ENCODE measurements around the gene OR51I2. TPM values are rescaled to one million over a fixed set of nuclear protein-coding genes. Genes with fewer than 3 reads are reported as not detected.

Gene OR51I2
- total RNA-seq, 1 experiment from 2014 or later = not detected

DNA sequence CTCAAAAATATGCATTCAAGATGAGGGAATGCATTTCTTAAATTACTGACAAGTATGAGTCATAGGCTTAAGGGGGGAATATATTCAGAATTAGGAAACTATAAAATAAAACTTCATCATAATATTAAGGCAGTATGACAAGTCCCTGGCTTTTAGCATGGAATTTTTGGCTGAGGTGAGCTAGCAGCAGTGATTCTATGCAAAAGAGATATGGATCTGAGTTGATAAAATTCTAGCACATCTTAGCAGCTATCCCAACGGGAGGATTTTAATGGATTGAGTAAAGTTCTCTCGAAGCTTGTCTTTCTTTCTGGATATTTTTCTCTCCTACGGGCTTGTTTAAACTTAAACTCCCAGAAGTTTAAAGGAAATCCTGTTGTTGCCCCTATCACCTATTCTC lies 26.0 kb upstream of the OR51I2 start:
- TF ChIP-seq EZH2 (IDR thresholded peaks at IDR 0.05) = no peak
- no peak for TF ChIP-seq SP1 (IDR thresholded peaks at IDR 0.05; ENCODE audit: low read depth)
- TF ChIP-seq CEBPB (IDR thresholded peaks at IDR 0.05; ENCODE audit: low read depth) = no peak
- no peak for TF ChIP-seq JUND (IDR thresholded peaks at IDR 0.05)
- TF ChIP-seq SIN3A (IDR thresholded peaks at IDR 0.05; ENCODE audit: low read depth) = no peak
- TF ChIP-seq TCF7L2 (IDR thresholded peaks at IDR 0.05; ENCODE audit: borderline replicate concordance, extremely low read depth, insufficient read depth, insufficient read length) = no peak
- no peak for TF ChIP-seq EZH2phosphoT487 (IDR thresholded peaks at IDR 0.05; ENCODE audit: borderline replicate concordance)
- TF ChIP-seq EGR1 (IDR thresholded peaks at IDR 0.05; ENCODE audit: low read depth) = no peak
- TF ChIP-seq CBX3 (IDR thresholded peaks at IDR 0.05; ENCODE audit: low read depth) = no peak
- TF ChIP-seq ZNF274 (IDR thresholded peaks at IDR 0.05; ENCODE audit: low read depth, low read length) = no peak
- TF ChIP-seq, protein P1, sequence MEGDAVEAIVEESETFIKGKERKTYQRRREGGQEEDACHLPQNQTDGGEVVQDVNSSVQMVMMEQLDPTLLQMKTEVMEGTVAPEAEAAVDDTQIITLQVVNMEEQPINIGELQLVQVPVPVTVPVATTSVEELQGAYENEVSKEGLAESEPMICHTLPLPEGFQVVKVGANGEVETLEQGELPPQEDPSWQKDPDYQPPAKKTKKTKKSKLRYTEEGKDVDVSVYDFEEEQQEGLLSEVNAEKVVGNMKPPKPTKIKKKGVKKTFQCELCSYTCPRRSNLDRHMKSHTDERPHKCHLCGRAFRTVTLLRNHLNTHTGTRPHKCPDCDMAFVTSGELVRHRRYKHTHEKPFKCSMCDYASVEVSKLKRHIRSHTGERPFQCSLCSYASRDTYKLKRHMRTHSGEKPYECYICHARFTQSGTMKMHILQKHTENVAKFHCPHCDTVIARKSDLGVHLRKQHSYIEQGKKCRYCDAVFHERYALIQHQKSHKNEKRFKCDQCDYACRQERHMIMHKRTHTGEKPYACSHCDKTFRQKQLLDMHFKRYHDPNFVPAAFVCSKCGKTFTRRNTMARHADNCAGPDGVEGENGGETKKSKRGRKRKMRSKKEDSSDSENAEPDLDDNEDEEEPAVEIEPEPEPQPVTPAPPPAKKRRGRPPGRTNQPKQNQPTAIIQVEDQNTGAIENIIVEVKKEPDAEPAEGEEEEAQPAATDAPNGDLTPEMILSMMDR (IDR thresholded peaks at IDR 0.05 in 2 of 3, conservative IDR thresholded peaks at IDR 0.05 in 1 of 3; ENCODE audit: borderline replicate concordance in 1 of 3, insufficient read depth in 1 of 3, low read depth in 2 of 3, low read length in 2 of 3) = no peak
- no peak for TF ChIP-seq POLR2A (IDR thresholded peaks at IDR 0.05; ENCODE audit: borderline replicate concordance, extremely low read depth, insufficient read depth, insufficient read length)
- no peak for TF ChIP-seq FOSL1 (IDR thresholded peaks at IDR 0.05; ENCODE audit: low read depth)
- no peak for DNase-seq (ENCODE audit: low read depth, low spot score)
- H3K9me3 ChIP-seq (ENCODE audit: control insufficient read depth in 1 of 2, insufficient read depth in 1 of 2, low read depth in 1 of 2, low read length in 2 of 2) = no peaks in the 10 kb centered on the region
- H3K4me1 ChIP-seq (ENCODE audit: control insufficient read depth in 1 of 2, insufficient read depth in 2 of 2, low read length in 2 of 2) = peaks cover 0 to 26% of the 10 kb centered on the region in 2 experiments; a peak in 1 of 4 replicates
- intact Hi-C loops (cut with micrococcal nuclease) = no loop called here
- H3K27ac ChIP-seq (ENCODE audit: low read depth, low read length) = peak overlapping the region; percentile 32; the same call in 1 of the 2 replicates
- H3K27me3 ChIP-seq (ENCODE audit: insufficient read depth, low read length) = no peaks in the 10 kb centered on the region
- H3K79me2 ChIP-seq (ENCODE audit: insufficient read depth, low read length) = peaks cover 96% of the 10 kb centered on the region
- peaks cover 18% of the 10 kb centered on the region; the same call in 1 of the 2 replicates for H4K20me1 ChIP-seq (ENCODE audit: insufficient read depth)
- BruUV-seq (replicated peaks) = no TSS peak
- ChIA-PET RAD21 (ENCODE audit: low non-redundant PET in 1 of 2, low total read pairs in 2 of 2, uncharacterized antibody in 2 of 2, unreplicated experiment in 2 of 2) (no interaction called here), CTCF (no interaction called here), POLR2A (no interaction called here)
- H3K9me2 ChIP-seq (ENCODE audit: insufficient read depth) = no peaks in the 10 kb centered on the region
- H2AFZ ChIP-seq (ENCODE audit: low read depth, low read length, poor library complexity, severe bottlenecking) = no peak overlapping the region
- no peak overlapping the region for H3K9ac ChIP-seq (ENCODE audit: low read length)
- no peak; the same call in 1 of the 2 replicates for ATAC-seq
- no peak overlapping the region for H3K4me3 ChIP-seq (replicated peaks in 1 of 2; ENCODE audit: low read depth in 1 of 2, low read length in 2 of 2)
- no peak overlapping the region for H3K4me2 ChIP-seq (ENCODE audit: low read length)
- H3K36me3 ChIP-seq (ENCODE audit: control insufficient read depth in 1 of 2, insufficient read depth in 2 of 2, low read length in 2 of 2) = peaks cover 2 to 50% of the 10 kb centered on the region in 2 experiments

Measured in HCT116 (cell line).